Esophagus squamous epithelium (tissue), 4 donors: ENCODE data around the gene RWDD1.

Experiments used
- POLR2A ChIP-seq, 4 donors: fragments of 450-650 bp; IDR thresholded peaks; one replicate each; pipeline ENCODE4 v1.6.1; 2017; ENCODE audit warnings: antibody characterized with exemption in 4 of 4, mild to moderate bottlenecking in 4 of 4, moderate library complexity in 3 of 4
- TF ChIP-seq, protein P1 (sequence below), 6 experiments: fragments of 450-650 bp in 4 of 6; fragments of 200-600 bp in 2 of 6; sonication (generic) in 2 of 6; IDR thresholded peaks; one replicate each; pipeline ENCODE4 v1.5.1; 2016 to 2019; ENCODE audit warnings: antibody characterized with exemption in 6 of 6, mild to moderate bottlenecking in 4 of 6, moderate library complexity in 4 of 6

DNA sequence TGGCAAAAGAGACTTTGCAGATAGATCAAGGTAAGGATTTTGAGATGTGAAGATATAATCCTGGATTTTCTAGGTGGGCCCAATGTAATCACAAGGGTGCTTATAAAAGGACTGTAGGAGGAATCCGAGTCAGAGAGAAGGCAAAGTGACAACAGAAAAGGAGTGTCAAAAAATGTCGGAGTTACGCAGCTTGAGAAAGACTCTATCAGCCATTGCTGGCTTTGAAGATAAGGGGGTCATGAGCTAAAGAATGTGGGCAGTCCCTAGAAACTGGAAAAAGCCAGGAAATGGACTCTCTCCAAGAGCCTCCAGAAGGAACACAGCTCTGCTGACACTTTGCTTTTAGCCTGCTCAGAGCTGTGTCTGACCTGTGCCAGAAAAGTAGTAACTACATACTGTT is 8.7 kb upstream of the RWDD1 start:
- TF ChIP-seq POLR2A (IDR thresholded peaks at IDR 0.05), result no peak
- TF ChIP-seq, protein P1, sequence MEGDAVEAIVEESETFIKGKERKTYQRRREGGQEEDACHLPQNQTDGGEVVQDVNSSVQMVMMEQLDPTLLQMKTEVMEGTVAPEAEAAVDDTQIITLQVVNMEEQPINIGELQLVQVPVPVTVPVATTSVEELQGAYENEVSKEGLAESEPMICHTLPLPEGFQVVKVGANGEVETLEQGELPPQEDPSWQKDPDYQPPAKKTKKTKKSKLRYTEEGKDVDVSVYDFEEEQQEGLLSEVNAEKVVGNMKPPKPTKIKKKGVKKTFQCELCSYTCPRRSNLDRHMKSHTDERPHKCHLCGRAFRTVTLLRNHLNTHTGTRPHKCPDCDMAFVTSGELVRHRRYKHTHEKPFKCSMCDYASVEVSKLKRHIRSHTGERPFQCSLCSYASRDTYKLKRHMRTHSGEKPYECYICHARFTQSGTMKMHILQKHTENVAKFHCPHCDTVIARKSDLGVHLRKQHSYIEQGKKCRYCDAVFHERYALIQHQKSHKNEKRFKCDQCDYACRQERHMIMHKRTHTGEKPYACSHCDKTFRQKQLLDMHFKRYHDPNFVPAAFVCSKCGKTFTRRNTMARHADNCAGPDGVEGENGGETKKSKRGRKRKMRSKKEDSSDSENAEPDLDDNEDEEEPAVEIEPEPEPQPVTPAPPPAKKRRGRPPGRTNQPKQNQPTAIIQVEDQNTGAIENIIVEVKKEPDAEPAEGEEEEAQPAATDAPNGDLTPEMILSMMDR (IDR thresholded peaks at IDR 0.05), result no peak
